ENCODE results near the gene DHRS7B. TPM values are rescaled to one million over a fixed set of nuclear protein-coding genes. Genes with fewer than 3 reads are reported as not detected.
"Not testable (repeated sequence)": the region's sequence is repeated elsewhere in the genome, so short reads cannot be mapped to it uniquely, and the experiment has no call there.

DHRS7B gene
- total and polyA plus RNA-seq, 11 donors = 20.2 to 45.2 (median 35.7) TPM

DNA sequence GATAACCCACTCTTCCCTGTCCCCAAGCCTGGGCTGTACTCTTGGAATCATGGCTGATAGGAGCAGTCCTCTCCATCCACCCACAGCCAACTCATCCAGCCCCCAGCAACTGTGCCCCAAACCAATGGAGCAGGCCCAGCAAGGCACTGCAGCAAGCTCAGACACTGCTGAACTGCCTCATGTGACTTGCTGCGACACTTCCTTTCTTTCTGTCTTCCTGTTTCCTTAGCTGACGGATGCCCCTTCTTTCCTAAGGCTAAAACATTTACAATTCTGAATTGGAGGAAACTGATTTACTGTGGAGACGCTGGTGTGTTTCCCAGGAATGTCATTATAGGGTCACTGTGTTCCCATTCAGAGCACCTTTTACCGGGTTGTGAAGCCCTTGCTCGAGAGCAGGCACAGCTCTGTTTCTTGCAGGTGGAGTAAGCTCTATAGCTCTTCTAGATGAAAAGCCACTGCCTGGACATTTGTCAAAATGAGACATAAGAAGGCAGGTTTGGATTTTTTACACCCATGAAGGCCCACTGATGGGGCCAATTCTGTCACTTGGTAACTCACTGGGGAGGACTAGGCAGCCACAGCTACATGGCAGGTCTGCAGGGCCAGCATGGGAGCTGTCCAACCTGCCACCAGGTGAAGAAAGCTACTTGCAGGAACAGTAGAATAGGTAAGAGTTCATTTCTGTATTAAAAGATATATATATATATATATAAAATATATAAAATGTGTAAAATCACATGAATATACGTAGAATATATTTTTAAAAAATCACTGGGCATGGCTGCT, 59.8 kb downstream of the DHRS7B start:
- Histone ChIP-seq H3K4me3 (no peak overlapping the region), H3K4me1 (peaks cover 0 to 39% (median 17%) of the 10 kb centered on the region in 12 donors), H3K9me3 (no peaks in the 10 kb centered on the region), H3K27me3 (no peaks in the 10 kb centered on the region), H3K36me3 (peaks cover 0 to 66% (median 48%) of the 10 kb centered on the region in 9 donors), H3K27ac (peak overlapping the region in 11 of 12 donors; percentile 6 to 80 (median 54))
- peak; percentile 31 to 92 (median 50) for ATAC-seq
- 66 to 79% (median 72%) methylated on average over 6 of the region's 6 CpGs for whole genome bisulfite sequencing, 4 donors
- no peak for TF ChIP-seq POLR2A (IDR thresholded peaks at IDR 0.05)
- no peak for TF ChIP-seq CTCF (IDR thresholded peaks at IDR 0.05)
- intact Hi-C loops (cut with DNase I) = no loop called here
- no peak for DNase-seq

DNA sequence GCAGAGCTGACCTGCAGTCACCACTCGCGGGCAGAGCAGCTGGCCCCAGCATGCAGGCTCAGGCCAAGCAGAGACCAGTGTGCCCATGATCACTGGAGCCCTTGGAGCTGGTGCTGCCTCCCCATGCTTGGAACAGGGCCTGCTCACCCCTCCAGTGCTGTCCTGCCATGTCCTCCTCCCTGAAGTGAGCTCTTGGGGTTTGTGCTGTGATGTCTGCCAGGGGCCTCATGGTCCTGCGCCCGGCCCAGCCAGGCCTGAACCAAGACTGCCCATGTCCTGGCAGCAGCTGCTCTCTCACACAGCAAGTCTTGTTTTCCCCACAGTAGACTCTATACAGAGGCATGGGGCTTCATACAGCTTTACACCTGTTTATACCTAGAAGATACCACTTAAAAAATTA, 62.6 kb downstream of the DHRS7B start:
- DNase-seq (no peak), ATAC-seq (no peak)
- Histone ChIP-seq H3K36me3 (peaks cover 0 to 68% (median 40%) of the 10 kb centered on the region in 9 donors), H3K27me3 (no peaks in the 10 kb centered on the region), H3K27ac (no peak overlapping the region), H3K4me3 (no peak overlapping the region), H3K4me1 (peaks cover 0 to 42% (median 28%) of the 10 kb centered on the region in 12 donors), H3K9me3 (no peaks in the 10 kb centered on the region)
- 94 to 98% (median 97%) methylated on average over 4 of the region's 4 CpGs for WGBS, 4 donors
- TF ChIP-seq POLR2A (IDR thresholded peaks at IDR 0.05) (no peak), CTCF (IDR thresholded peaks at IDR 0.05) (no peak)
- intact Hi-C loops (cut with DNase I) = no loop called here

DNA sequence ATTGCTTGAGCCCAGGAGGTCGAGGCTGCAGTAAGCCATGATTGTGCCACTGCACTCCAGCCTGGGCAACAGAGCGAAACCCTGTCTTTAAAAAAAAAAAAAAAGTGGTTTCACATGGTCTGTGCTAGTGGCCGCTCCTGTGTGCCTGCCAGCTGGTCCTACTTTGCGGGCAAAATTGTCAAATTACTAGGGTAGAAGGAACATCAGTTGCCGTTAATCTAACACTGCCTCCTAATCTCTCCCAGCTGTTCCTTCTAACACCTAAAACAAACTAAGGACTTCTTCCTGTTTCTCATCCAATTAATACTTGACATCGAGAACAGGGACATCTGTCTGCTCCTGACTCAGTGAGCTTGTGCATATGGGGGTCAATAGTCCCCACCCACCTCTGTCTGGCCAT, 63.3 kb downstream of the DHRS7B start:
- DNase-seq (no peak), ATAC-seq (no peak)
- 91 to 95% (median 94%) methylated on average over 6 of the region's 6 CpGs for WGBS, 4 donors
- H3K36me3 ChIP-seq = peaks cover 0 to 61% (median 33%) of the 10 kb centered on the region in 9 donors
- H3K27ac ChIP-seq = no peak overlapping the region
- H3K4me3 ChIP-seq = no peak overlapping the region
- H3K4me1 ChIP-seq = peaks cover 0 to 48% (median 32%) of the 10 kb centered on the region in 12 donors
- no peaks in the 10 kb centered on the region for H3K27me3 ChIP-seq
- intact Hi-C loops (cut with DNase I) = no loop called here
- H3K9me3 ChIP-seq = no peaks in the 10 kb centered on the region
- TF ChIP-seq CTCF (IDR thresholded peaks at IDR 0.05) (no peak), POLR2A (IDR thresholded peaks at IDR 0.05) (no peak)

DNA sequence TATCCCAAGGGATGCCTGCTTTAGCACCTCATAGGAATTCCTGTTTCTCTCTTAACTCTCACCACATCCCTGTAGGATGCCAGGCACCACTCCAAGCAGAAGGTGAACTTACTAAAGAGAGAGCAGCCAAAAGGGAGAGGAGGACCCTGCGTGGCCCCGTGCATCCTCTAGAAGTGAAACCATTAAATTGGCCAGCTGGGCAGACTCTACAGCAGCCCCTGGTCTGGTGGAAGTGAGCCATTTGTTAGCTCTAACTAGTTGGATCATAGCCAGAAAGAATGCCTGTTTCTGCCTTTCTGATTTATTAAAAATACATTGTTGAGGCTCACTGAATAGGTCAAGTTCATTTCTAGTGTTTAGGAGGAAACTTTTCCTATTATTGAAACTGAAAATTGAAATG, 64.9 kb downstream of the DHRS7B start:
- intact Hi-C loops (cut with DNase I) = no loop called here
- 52 to 73% (median 52%) methylated on average over 2 of the region's 2 CpGs for WGBS, 4 donors
- H3K9me3 ChIP-seq = no peaks in the 10 kb centered on the region
- H3K27me3 ChIP-seq = no peaks in the 10 kb centered on the region
- peaks cover 0 to 49% (median 23%) of the 10 kb centered on the region in 9 donors for H3K36me3 ChIP-seq
- H3K4me3 ChIP-seq = no peak overlapping the region
- ATAC-seq (peak in 1 of 4 donors; percentile 49), DNase-seq (no peak)
- H3K27ac ChIP-seq = peak overlapping the region in 5 of 12 donors; percentile 0 to 39 (median 20)
- H3K4me1 ChIP-seq = peaks cover 0 to 44% (median 27%) of the 10 kb centered on the region in 12 donors
- no peak for TF ChIP-seq CTCF (IDR thresholded peaks at IDR 0.05)
- no peak for TF ChIP-seq POLR2A (IDR thresholded peaks at IDR 0.05)

- ATAC-seq; H3K9me3 ChIP-seq; H3K27me3 ChIP-seq; intact Hi-C loops (cut with DNase I); H3K4me3 ChIP-seq; DNase-seq: not testable (repeated sequence)
- Histone ChIP-seq H3K4me1 (peaks cover 0 to 41% (median 24%) of the 10 kb centered on the region in 12 donors), H3K36me3 (peaks cover 0 to 56% (median 30%) of the 10 kb centered on the region in 9 donors), H3K27ac (peak overlapping the region in 1 of 12 donors; percentile 20)
- WGBS, 4 donors = 91 to 95% (median 94%) methylated on average over 7 of the region's 7 CpGs
Measured at GRCh38 chr17:21192414-21192813, 65.7 kb downstream of the DHRS7B start.

Measured in heart left ventricle (tissue), 16 donors.